Muscle layer of duodenum (tissue), 2 donors: ENCODE data around the gene ZSWIM6.

Experiments
- H3K27ac ChIP-seq: one replicate; pipeline ENCODE4 v1.7.0; 2013; ENCODE audit warnings: mild to moderate bottlenecking, low read length
- H3K27me3 ChIP-seq: one replicate; pipeline ENCODE4 v1.7.0; 2013; ENCODE audit warnings: low read depth, mild to moderate bottlenecking, control low read depth, low read length
- H3K36me3 ChIP-seq, 2 donors: one replicate each; pipeline ENCODE4 v1.7.0; 2013; ENCODE audit warnings: low read length in 2 of 2, control low read depth in 1 of 2, mild to moderate bottlenecking in 1 of 2; ENCODE audit not compliant: insufficient read depth in 2 of 2, control insufficient read depth in 1 of 2
- H3K4me1 ChIP-seq, 2 donors: one replicate each; pipeline ENCODE4 v1.7.0; 2013; ENCODE audit warnings: low read length in 2 of 2, mild to moderate bottlenecking in 2 of 2, control low read depth in 1 of 2, moderate library complexity in 1 of 2; ENCODE audit not compliant: insufficient read depth in 2 of 2, control insufficient read depth in 1 of 2
- H3K4me3 ChIP-seq, 2 donors: one replicate each; pipeline ENCODE4 v1.7.0; 2013; ENCODE audit warnings: low read length in 2 of 2, low read depth in 1 of 2, mild to moderate bottlenecking in 1 of 2
- H3K9me3 ChIP-seq, 2 donors: one replicate each; pipeline ENCODE4 v1.7.0; 2013; ENCODE audit warnings: low read length in 2 of 2, control low read depth in 1 of 2, mild to moderate bottlenecking in 1 of 2; ENCODE audit not compliant: control insufficient read depth in 1 of 2
- donor health status: healthy.

Gene ZSWIM6

DNA sequence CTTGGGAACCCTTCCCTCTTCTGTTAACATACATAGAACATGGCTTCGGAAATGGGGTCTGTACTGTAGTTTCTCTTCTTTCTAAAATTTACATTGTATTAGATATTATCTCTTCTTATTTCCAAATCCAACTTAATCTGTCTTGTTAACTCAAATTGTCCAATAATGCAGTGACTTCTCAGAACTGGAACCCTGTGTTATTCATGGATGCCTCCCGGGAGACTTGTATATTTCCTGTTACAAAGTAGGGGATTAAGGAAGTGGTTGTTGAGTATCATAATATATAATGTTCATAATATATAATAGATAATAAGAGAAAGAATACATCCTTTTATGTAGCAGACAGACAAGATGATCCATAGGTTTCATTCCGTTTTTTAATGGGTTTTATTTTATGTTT is 128.4 kb downstream of the ZSWIM6 start:
- no peak overlapping the region for H3K27ac ChIP-seq
- H3K27me3 ChIP-seq = no peaks in the 10 kb centered on the region
- no peaks in the 10 kb centered on the region for H3K9me3 ChIP-seq
- H3K36me3 ChIP-seq = no peaks in the 10 kb centered on the region
- H3K4me1 ChIP-seq = peaks cover 12 to 33% of the 10 kb centered on the region in 2 donors
- no peak overlapping the region for H3K4me3 ChIP-seq

DNA sequence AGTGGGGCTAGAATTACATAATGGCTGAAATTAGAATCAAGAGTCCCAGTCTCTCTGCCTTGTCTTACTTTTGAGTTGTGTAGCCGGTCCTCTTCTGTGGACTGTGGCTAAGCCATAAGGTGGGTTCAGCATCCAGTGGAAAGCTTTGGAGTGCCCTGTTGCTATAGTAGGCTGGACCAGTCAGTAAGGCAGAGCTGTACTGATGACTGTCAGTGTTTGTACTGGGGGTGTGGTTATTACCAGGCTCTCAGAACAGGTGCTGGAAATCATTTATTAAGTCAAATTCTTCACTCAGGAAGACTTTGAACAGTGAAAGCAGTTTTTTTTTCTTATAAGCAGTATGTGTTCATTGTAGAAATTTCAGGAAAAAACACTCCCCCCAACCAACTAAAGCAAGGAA is 129.4 kb downstream of the ZSWIM6 start:
- H3K4me1 ChIP-seq = peaks cover 9 to 34% of the 10 kb centered on the region in 2 donors
- H3K27ac ChIP-seq = no peak overlapping the region
- H3K27me3 ChIP-seq = no peaks in the 10 kb centered on the region
- H3K36me3 ChIP-seq = no peaks in the 10 kb centered on the region
- no peaks in the 10 kb centered on the region for H3K9me3 ChIP-seq
- H3K4me3 ChIP-seq = no peak overlapping the region

DNA sequence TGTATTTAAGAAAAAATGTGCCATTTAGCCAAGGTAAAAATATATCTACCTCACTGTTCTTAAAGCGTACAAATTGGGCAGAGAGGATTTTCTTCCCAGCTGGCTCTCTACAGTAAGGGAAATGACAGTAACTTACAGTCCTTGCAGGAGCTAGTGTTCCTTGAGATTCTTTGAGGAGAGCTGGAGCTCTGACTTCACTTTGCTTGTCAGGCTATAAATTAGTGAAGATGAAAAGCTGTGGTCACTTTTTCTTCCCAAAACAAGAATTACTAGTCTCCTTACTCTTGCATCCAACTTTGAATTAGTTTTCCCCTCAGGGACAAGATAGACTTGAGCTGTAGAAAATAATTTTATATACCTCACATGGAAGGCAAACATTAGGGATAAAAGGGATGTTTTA is 129.9 kb downstream of the ZSWIM6 start:
- no peaks in the 10 kb centered on the region for H3K36me3 ChIP-seq
- H3K27me3 ChIP-seq = no peaks in the 10 kb centered on the region
- peaks cover 8 to 39% of the 10 kb centered on the region in 2 donors for H3K4me1 ChIP-seq
- no peak overlapping the region for H3K4me3 ChIP-seq
- H3K27ac ChIP-seq = no peak overlapping the region
- no peaks in the 10 kb centered on the region for H3K9me3 ChIP-seq

DNA sequence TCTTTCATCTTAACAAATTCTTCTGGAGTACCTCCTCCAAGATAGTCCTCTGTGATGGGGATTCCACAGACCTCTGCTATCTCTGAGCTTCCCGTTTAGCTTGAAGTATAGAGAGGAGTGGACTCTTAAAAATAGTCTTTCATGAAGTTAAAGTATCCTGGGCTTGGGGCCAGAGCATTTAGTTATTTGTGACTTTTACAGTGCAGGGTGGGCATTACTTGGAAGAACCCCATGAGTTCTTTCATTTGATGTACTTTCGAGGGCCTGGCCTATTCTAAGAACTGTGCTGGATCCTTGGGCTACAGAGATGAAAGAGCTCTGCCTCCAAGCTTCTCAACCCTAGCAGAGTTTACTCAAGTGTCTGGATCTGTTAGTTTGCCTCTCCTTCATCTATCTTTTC is 131.5 kb downstream of the ZSWIM6 start:
- H3K4me1 ChIP-seq = peaks cover 15 to 44% of the 10 kb centered on the region in 2 donors
- H3K4me3 ChIP-seq = no peak overlapping the region
- H3K9me3 ChIP-seq = no peaks in the 10 kb centered on the region
- no peak overlapping the region for H3K27ac ChIP-seq
- H3K36me3 ChIP-seq = no peaks in the 10 kb centered on the region
- H3K27me3 ChIP-seq = no peaks in the 10 kb centered on the region

DNA sequence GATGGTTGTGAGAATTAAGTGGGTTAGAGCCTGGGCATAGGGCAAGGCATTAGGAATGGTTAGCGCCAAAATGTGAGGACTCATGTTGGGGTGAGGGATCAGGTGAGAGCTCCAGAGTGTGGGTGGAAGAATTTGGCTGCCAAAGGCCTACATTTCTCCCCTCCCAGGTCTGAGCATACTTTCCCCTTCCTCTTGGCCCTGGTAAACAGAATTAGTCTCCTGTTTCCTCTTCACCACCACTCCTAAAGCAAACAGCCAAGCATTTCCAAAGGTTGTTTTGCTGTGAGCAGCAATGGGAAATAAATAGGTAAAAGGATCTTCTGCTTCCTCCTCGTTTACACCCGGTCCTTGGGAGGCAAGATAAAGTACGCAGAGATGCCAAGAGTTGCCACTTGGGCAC is 132.5 kb downstream of the ZSWIM6 start:
- H3K36me3 ChIP-seq = no peaks in the 10 kb centered on the region
- no peak overlapping the region for H3K27ac ChIP-seq
- H3K4me3 ChIP-seq = no peak overlapping the region
- no peaks in the 10 kb centered on the region for H3K9me3 ChIP-seq
- no peaks in the 10 kb centered on the region for H3K27me3 ChIP-seq
- H3K4me1 ChIP-seq = peaks cover 15 to 48% of the 10 kb centered on the region in 2 donors

DNA sequence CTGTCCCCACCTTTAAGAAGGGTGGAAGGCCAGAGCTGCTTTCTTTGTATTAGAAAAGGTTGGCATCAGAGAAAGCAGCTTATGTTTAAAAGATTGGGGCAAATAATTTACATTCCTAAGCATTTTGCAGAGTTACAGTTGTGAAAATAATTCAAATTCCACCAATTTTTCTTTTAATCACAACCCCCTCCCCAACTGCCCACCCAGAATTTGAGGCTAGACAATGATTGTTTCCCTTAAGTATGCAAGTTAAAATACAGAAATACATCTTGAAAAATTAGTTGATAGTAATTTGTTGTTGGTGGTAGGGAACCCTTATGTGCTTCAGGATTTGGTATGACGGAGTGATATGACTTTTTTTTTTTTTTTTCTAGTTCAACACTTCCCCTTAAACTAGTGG is 133.0 kb downstream of the ZSWIM6 start:
- H3K9me3 ChIP-seq = no peaks in the 10 kb centered on the region
- no peaks in the 10 kb centered on the region for H3K36me3 ChIP-seq
- no peak overlapping the region for H3K27ac ChIP-seq
- no peaks in the 10 kb centered on the region for H3K27me3 ChIP-seq
- H3K4me1 ChIP-seq = peaks cover 15 to 45% of the 10 kb centered on the region in 2 donors
- H3K4me3 ChIP-seq = no peak overlapping the region

DNA sequence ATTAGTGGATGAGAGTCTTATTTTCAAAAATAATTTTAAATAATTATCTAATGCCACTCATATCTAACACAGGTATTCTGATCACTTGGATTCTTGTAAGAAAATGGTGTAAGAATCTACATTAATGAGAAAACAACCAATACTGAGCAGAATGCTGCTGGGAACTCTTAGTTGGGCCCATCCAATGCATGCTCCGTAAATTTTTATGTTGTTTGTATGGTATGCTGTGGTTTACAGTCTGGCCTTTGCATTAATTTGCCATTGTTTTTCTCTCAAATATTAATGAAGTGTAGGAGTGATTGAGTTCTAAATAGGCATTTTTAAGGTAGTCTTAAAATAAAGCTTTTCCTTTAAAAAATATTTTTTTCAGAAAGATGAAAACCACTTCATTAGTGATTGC is 133.4 kb downstream of the ZSWIM6 start:
- no peak overlapping the region for H3K27ac ChIP-seq
- peaks cover 15 to 44% of the 10 kb centered on the region in 2 donors for H3K4me1 ChIP-seq
- no peaks in the 10 kb centered on the region for H3K27me3 ChIP-seq
- no peak overlapping the region for H3K4me3 ChIP-seq
- no peaks in the 10 kb centered on the region for H3K9me3 ChIP-seq
- H3K36me3 ChIP-seq = no peaks in the 10 kb centered on the region

DNA sequence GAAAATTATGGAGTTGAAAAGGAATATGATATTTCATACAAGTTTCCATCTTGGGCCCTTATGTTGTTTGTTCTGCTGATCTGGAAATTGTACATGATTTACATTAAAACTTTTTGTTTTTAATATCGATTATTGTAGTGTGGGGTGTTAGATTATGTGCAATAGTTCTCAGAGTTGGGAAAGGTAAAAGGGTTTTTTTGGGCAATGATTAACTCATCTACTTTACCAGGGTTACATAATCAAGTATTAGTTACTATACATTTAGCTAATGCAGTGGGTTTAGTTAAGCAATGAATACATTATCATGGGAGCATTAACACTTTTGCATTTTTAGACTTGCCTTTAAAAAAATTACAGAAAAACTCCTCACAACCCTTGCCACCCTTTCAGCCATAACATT is 134.0 kb downstream of the ZSWIM6 start:
- Histone ChIP-seq H3K27me3 (no peaks in the 10 kb centered on the region), H3K27ac (no peak overlapping the region), H3K36me3 (no peaks in the 10 kb centered on the region), H3K9me3 (no peaks in the 10 kb centered on the region), H3K4me3 (no peak overlapping the region), H3K4me1 (peaks cover 15 to 41% of the 10 kb centered on the region in 2 donors)

DNA sequence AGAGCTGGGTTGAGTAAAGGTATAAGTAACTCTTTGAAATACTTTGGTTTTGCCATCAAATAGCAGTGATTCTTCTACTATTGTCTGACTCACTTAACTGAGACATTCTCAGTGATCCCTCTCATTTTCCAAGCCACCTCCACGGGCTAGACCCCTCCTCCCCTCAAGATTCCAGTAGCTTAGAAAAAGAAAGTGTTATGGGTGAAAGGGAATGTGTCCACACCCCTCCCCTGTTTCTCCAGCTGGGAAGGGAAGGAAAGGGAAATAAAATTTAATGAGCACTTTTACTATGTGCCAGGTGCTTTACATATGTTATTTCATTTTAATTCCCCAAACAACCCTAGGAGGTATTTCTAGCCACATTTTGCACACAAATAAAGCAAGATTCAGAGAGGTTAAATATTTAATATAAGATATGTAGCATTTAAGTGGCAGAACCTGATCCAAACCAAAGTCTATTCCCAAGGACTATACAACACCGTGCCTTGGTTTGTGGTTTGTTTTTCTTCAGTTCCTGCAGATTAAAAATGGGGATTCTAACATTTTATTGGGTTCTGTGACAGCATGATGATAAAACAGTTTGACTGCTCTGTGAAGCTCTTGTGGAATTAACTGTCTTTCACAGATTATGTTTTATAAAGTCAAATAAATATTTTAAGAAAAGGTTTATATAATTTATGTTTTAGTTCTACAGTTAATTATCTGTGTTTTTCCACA is 135.9 kb downstream of the ZSWIM6 start:
- Histone ChIP-seq H3K27ac (no peak overlapping the region), H3K4me3 (no peak overlapping the region), H3K4me1 (peaks cover 12 to 33% of the 10 kb centered on the region in 2 donors), H3K27me3 (no peaks in the 10 kb centered on the region), H3K36me3 (no peaks in the 10 kb centered on the region), H3K9me3 (no peaks in the 10 kb centered on the region)

DNA sequence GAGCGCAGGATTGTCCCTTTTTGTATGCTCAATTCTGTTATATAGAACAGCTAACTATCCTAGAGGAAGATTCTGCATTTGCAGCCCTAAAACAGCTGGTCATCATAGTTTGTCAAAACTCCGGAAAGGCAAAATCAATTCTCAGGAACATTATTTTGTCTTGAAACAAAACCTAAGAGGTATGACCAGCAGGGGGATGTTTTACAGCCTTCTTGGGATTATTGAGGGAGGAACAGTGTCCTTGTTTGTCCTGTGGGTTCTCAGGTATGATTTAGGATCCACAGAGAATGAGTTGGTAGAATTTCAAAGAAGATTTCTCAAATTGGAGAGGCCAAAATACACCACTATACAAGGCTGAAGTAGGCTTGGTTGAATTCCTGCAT is 136.4 kb downstream of the ZSWIM6 start:
- H3K4me3 ChIP-seq = no peak overlapping the region
- no peak overlapping the region for H3K27ac ChIP-seq
- no peaks in the 10 kb centered on the region for H3K36me3 ChIP-seq
- H3K4me1 ChIP-seq = peaks cover 12 to 29% of the 10 kb centered on the region in 2 donors
- no peaks in the 10 kb centered on the region for H3K27me3 ChIP-seq
- H3K9me3 ChIP-seq = no peaks in the 10 kb centered on the region

DNA sequence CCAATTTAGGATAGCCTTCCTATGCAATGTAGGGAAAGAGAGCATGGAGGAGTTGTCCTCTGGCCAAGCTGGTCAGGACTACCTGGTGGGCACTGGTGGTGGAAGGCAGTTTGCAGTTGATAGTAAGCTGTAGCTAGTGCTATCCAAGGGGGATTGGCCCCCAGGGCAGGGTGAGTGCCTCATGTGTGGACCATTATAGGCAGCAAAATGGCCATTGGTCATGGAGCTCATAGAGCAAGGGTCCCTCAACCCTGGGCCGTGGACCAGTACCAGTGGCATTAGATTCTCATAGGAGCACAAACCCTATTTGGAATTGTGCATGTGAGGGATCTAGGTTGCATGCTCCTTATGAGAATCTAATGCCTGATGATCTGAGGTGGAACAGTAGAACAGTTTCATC is 139.3 kb downstream of the ZSWIM6 start:
- no peaks in the 10 kb centered on the region for H3K27me3 ChIP-seq
- no peak overlapping the region for H3K27ac ChIP-seq
- H3K9me3 ChIP-seq = no peaks in the 10 kb centered on the region
- peaks cover 7 to 19% of the 10 kb centered on the region in 2 donors for H3K4me1 ChIP-seq
- no peaks in the 10 kb centered on the region for H3K36me3 ChIP-seq
- H3K4me3 ChIP-seq = no peak overlapping the region
